OCI-LY3 (cell line): ENCODE data around the gene MICALL2.

ENCODE experiments used
- EZH2phosphoT487 ChIP-seq: fragments of 200-600 bp; shearing (Covaris generic); IDR thresholded peaks from 2 replicates; pipeline ENCODE4 v1.6.1; 2018; ENCODE audit warnings: antibody characterized with exemption, mixed run types, low read depth
- TF ChIP-seq, protein P1 (sequence below): fragments of 200-600, 300-600 bp; sonication (generic); IDR thresholded peaks from 2 replicates; pipeline ENCODE4 v1.5.1; 2014; ENCODE audit warnings: antibody characterized with exemption, low read length, low read depth

DNA sequence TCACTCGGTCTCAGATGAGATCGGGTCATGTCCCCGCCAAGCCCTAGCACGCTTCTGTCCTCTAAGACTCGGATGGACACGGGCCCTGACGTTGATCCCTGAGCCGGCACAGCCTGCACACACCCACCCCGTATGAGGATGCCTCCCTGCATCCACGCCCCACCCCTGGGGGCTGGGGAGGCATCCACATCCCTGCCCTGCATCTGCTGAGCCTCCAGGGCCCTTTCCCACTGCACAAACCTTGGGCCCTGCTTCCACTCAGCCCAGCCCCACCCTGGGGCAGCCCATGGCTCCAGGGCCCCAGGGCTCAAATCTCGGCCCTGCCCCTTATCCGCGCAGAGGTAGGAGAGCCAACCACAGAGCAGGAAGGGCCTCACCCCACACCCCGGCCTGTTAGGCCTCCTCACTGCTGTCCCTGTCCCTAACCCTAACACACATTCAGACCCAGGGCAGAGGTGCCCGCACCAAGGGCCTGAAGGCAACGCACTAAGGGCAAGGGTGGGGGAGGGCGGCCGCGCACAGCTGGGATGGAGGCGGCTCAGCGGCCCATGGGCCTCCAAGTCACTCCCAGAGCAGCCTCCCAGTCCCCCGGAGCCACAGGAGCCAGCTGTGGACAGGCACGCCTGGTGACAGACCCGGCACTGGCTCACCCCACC, 9.5 kb upstream of the MICALL2 start:
- TF ChIP-seq, protein P1, sequence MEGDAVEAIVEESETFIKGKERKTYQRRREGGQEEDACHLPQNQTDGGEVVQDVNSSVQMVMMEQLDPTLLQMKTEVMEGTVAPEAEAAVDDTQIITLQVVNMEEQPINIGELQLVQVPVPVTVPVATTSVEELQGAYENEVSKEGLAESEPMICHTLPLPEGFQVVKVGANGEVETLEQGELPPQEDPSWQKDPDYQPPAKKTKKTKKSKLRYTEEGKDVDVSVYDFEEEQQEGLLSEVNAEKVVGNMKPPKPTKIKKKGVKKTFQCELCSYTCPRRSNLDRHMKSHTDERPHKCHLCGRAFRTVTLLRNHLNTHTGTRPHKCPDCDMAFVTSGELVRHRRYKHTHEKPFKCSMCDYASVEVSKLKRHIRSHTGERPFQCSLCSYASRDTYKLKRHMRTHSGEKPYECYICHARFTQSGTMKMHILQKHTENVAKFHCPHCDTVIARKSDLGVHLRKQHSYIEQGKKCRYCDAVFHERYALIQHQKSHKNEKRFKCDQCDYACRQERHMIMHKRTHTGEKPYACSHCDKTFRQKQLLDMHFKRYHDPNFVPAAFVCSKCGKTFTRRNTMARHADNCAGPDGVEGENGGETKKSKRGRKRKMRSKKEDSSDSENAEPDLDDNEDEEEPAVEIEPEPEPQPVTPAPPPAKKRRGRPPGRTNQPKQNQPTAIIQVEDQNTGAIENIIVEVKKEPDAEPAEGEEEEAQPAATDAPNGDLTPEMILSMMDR, result no peak
- no peak for TF ChIP-seq EZH2phosphoT487
